Measurements from ENCODE around the gene LRMDA.

Gene LRMDA

GRCh38 chr10:76396134-76396533, 964.7 kb downstream of the LRMDA start:
- Histone ChIP-seq H3K9me2 (replicated peaks; ENCODE audit: low read depth, low read length) (no peaks in the 10 kb centered on the region), H3K36me3 (ENCODE audit: insufficient read depth, low read length) (no peaks in the 10 kb centered on the region), H3K79me2 (ENCODE audit: insufficient read depth, low read length) (no peaks in the 10 kb centered on the region), H2AFZ (ENCODE audit: low read length) (no peak overlapping the region), H3K4me2 (ENCODE audit: low read depth, low read length, poor library complexity, severe bottlenecking) (no peak overlapping the region), H3K4me3 (ENCODE audit: low read length, poor library complexity, severe bottlenecking) (no peak overlapping the region), H3F3A (ENCODE audit: low read depth) (no peaks in the 10 kb centered on the region), H3K9me3 (ENCODE audit: insufficient read depth, low read depth, low read length) (no peaks in the 10 kb centered on the region), H3K4me1 (ENCODE audit: insufficient read depth, low read length, poor library complexity, severe bottlenecking) (no peaks in the 10 kb centered on the region), H4K20me1 (ENCODE audit: insufficient read depth, low read length, poor library complexity, severe bottlenecking) (no peaks in the 10 kb centered on the region), H3K27me3 (ENCODE audit: insufficient read depth, low read length, poor library complexity, severe bottlenecking) (no peaks in the 10 kb centered on the region), H3K9ac (ENCODE audit: low read depth, low read length, poor library complexity, severe bottlenecking) (no peak overlapping the region)
- TF ChIP-seq EZH2phosphoT487 (IDR thresholded peaks at IDR 0.05; ENCODE audit: borderline replicate concordance) (no peak), CTCF (conservative IDR thresholded peaks at IDR 0.05; ENCODE audit: low read length) (no peak)

GRCh38 chr10:76397181-76398042, 966.0 kb downstream of the LRMDA start:
- Histone ChIP-seq H3K36me3 (ENCODE audit: insufficient read depth, low read length) (no peaks in the 10 kb centered on the region), H3K79me2 (ENCODE audit: insufficient read depth, low read length) (no peaks in the 10 kb centered on the region), H3K4me3 (ENCODE audit: low read length, poor library complexity, severe bottlenecking) (no peak overlapping the region), H3K9me3 (ENCODE audit: insufficient read depth, low read depth, low read length) (no peaks in the 10 kb centered on the region), H3K27me3 (ENCODE audit: insufficient read depth, low read length, poor library complexity, severe bottlenecking) (no peaks in the 10 kb centered on the region), H4K20me1 (ENCODE audit: insufficient read depth, low read length, poor library complexity, severe bottlenecking) (no peaks in the 10 kb centered on the region), H3K4me2 (ENCODE audit: low read depth, low read length, poor library complexity, severe bottlenecking) (no peak overlapping the region), H3F3A (ENCODE audit: low read depth) (no peaks in the 10 kb centered on the region), H3K4me1 (ENCODE audit: insufficient read depth, low read length, poor library complexity, severe bottlenecking) (no peaks in the 10 kb centered on the region), H3K9ac (ENCODE audit: low read depth, low read length, poor library complexity, severe bottlenecking) (no peak overlapping the region), H3K9me2 (replicated peaks; ENCODE audit: low read depth, low read length) (no peaks in the 10 kb centered on the region), H2AFZ (ENCODE audit: low read length) (no peak overlapping the region)
- no peak for TF ChIP-seq EZH2phosphoT487 (IDR thresholded peaks at IDR 0.05; ENCODE audit: borderline replicate concordance)
- TF ChIP-seq CTCF (conservative IDR thresholded peaks at IDR 0.05; ENCODE audit: low read length): no peak

GRCh38 chr10:76398043-76398710, 966.8 kb downstream of the LRMDA start:
- Histone ChIP-seq H3K4me3 (ENCODE audit: low read length, poor library complexity, severe bottlenecking) (no peak overlapping the region), H3F3A (ENCODE audit: low read depth) (no peaks in the 10 kb centered on the region), H3K9me3 (ENCODE audit: insufficient read depth, low read depth, low read length) (no peaks in the 10 kb centered on the region), H3K79me2 (ENCODE audit: insufficient read depth, low read length) (no peaks in the 10 kb centered on the region), H4K20me1 (ENCODE audit: insufficient read depth, low read length, poor library complexity, severe bottlenecking) (no peaks in the 10 kb centered on the region), H3K9me2 (replicated peaks; ENCODE audit: low read depth, low read length) (no peaks in the 10 kb centered on the region), H3K27me3 (ENCODE audit: insufficient read depth, low read length, poor library complexity, severe bottlenecking) (no peaks in the 10 kb centered on the region), H3K36me3 (ENCODE audit: insufficient read depth, low read length) (no peaks in the 10 kb centered on the region), H3K4me2 (ENCODE audit: low read depth, low read length, poor library complexity, severe bottlenecking) (no peak overlapping the region), H2AFZ (ENCODE audit: low read length) (no peak overlapping the region), H3K4me1 (ENCODE audit: insufficient read depth, low read length, poor library complexity, severe bottlenecking) (no peaks in the 10 kb centered on the region), H3K9ac (ENCODE audit: low read depth, low read length, poor library complexity, severe bottlenecking) (no peak overlapping the region)
- TF ChIP-seq EZH2phosphoT487 (IDR thresholded peaks at IDR 0.05; ENCODE audit: borderline replicate concordance) (no peak), CTCF (conservative IDR thresholded peaks at IDR 0.05; ENCODE audit: low read length) (no peak)

Measured in Loucy (cell line).